Activated CD8-positive, alpha-beta memory T cell treated with anti-CD3 and anti-CD28 coated beads for 24 hours (primary cell): ENCODE measurements around the gene TTLL1.

Experiments
- DNase-seq: peaks from one replicate; pipeline ENCODE4 v3.0.0-alpha.2; 2020

Gene TTLL1

DNA sequence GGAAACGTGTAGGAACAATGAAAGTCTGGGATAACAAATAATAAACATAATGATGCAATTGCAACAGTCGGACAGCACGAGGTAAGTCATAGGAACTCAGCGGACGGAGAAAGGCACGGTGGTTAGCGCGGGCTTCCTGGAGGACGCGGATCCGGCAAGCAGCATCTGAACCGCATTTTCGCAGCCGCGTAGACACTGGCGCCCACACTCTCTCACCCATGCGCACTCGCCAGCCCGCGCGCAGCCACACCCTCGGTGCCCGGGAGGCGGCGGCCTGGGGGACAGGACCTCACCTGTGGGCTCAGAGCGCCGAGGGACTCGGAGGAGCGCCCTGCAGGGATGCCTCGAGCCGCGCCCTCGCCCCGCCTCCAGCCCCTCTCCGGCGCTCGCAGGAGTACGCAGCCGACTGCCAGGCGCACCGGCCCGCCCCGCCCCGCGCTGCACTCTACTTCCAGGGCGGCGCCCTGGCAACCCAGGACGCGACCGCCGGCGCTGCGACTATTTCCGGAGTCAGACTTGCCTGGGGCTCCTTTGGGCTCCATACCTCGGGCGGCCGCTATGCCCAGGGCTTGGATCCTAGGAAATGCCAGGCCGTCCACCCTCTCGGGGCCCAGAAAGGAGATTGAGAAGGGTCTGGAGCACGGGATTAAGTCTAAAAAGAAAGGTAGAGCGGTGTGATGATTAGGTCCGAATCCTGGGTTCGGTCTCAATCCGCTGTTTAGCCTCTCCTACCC lies at the start of gene TTLL1:
TSS of gene TTLL1 (minus strand) at position 408 of the 734 bp plus-strand sequence. CDS start 13,805 bp downstream, outside the sequence.
- DNase-seq = peak; percentile 93

GRCh38 chr22:43136801-43137200 lies 47.6 kb upstream of the TTLL1 start:
- no peak for DNase-seq

- peak; percentile 72 for DNase-seq
Measured at GRCh38 chr22:43136255-43136654, 47.1 kb upstream of the TTLL1 start.

DNA sequence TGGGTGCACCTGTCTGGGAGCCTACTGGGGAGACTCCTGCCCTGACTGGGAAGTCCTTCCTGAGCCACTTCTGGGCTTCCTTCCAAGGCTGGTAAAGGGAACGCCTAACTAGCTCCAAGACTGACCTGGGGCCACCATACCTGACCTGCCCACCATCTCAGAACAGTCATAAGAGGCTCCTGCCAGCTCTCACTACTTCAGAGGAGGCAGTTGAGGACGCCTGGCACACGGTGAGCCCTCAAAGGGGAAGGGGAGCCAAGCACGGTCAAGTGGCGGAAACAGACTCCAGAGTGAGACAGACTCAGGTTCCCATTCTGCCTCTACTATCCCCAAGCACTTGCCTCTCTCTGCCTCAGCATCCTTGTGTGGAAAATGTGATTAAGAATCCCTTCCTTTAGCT lies 46.4 kb upstream of the TTLL1 start:
- DNase-seq = no peak

GRCh38 chr22:43134553-43134952 lies 45.4 kb upstream of the TTLL1 start:
- no peak for DNase-seq

- no peak for DNase-seq
Measured at GRCh38 chr22:43133401-43133800, 44.2 kb upstream of the TTLL1 start.

- no peak for DNase-seq
Measured at GRCh38 chr22:43131773-43132501, 42.7 kb upstream of the TTLL1 start.

- no peak for DNase-seq
Measured at GRCh38 chr22:43129426-43130425, 40.5 kb upstream of the TTLL1 start.

- no peak for DNase-seq
Measured at GRCh38 chr22:43128928-43129424, 39.8 kb upstream of the TTLL1 start.

DNA sequence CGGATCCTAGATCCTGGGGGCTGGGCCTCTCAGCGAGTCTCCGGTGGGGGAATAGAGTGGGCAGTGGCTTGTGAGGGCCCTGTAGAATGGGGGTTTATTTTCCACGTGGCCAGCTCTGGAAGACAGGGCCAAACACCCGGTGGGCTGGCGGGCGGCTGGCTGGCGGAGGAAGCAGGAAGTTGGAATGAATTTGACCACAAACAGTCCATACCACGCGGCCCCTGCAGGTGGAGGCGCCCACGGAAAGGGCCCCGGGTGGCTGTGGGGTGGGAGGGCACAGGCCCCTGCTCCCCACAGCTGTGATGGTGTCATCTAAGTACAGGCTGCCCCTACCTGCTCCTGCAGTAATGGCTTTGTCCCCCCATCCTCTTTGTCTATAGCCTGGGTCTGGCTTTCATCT lies 38.9 kb upstream of the TTLL1 start:
- DNase-seq = no peak

- DNase-seq = no peak
Measured at GRCh38 chr22:43127166-43127908, 38.1 kb upstream of the TTLL1 start.

- DNase-seq = no peak
Measured at GRCh38 chr22:43126501-43127165, 37.4 kb upstream of the TTLL1 start.

DNA sequence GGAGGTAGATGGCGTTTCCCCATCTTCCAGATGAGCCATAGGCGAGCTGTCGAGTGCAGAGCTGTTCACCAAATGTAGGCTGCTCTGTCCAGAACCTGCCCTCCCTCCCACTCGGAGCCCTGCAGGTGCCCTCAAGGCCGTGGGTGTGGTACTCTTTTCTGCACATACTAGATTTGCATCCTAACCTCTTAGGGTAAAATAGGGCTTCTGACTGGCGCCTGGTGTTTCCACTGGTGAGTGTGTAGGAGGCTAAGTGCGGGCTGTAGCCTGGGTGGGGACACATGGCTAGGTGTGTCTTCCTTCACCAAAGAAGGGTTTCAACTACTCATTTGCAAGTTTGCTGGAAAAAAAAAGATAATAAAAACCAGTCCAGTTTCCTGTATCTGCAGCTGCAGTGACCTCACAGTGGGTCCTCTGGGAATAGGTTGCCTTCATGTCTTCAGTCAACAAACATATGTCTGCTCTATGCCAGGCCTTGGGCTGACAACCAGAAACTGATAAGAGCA lies 29.8 kb upstream of the TTLL1 start:
- no peak for DNase-seq

DNA sequence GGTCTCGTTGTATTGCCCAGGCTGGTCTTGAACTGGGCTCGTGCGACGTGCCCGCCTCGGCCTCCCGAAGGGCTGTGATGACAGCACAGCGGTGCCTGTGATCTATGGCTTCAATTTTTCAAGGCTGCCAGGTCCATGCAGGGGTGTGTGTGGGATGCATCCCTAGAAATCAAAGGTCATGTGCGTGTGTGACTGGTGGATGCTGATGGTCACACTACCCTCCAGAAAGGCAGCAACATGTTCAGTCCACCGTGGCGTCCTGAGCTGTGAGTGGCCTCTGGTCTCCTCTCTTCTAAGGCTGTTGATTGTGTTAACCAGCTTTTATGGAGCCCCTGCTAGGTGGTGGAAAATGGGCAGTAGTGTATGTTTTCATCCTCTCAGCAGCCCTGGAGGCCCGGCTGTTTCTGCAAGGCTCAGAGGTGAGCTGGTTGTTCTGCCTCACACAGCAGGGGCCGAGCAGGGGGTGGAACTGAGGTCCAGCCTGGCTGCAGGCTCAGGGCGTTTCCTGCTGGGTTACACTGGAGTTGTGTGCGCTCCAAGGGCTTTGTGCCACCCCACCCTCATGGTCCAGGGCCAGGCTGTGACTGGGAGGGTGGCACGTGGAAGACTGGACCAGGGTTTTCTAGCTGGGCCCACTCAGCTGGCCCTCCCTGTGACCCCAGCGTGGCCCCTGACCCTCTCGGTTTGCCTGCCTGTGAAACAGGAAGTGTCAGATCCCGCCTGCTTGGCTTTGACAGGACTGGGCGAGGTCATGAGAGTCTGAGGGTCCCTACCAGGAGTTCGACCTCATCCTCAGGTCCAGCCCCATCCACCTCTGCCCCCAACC lies 29.0 kb upstream of the TTLL1 start:
- no peak for DNase-seq

- DNase-seq = no peak
Measured at GRCh38 chr22:43116932-43117331, 27.7 kb upstream of the TTLL1 start.

GRCh38 chr22:43114958-43115357 lies 25.8 kb upstream of the TTLL1 start:
- no peak for DNase-seq

GRCh38 chr22:43113526-43114251 lies 24.5 kb upstream of the TTLL1 start:
- DNase-seq = no peak

DNA sequence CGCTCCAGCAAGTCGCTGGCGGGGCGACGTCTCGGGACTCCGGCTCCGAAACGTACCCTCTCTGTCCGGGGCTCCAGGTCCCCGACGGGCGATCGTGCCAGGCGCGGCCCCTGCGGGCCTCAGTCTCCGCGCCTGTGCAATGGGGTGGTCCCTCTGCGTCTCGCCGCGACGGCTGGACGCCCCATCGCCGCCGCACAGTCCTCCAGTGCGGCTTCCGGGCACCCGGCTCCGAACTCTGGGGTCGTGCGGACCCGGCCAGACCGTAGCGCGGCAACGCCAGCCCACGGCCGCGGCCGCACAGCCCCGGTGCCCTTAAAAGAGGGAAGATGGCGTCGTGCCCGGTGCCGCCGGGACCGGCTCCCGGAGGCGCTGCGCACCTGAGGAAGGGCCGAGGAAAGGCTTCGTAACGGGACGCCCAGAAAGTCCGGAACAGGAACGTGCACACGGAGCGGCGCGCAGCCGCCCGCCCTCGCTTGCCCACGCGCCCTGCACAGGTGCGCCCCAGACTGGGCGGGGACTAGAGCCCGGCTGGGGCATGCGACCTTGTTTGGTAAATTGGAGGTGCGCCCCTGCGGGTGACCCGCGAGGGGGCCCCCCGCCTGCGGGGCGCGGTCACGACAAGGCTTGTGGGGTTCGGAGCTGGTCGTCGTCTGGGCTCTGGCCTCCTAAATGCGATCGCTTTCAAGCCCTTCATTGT lies 21.9 kb upstream of the TTLL1 start:
- DNase-seq = peak; percentile 70

- peak; percentile 80 for DNase-seq
Measured at GRCh38 chr22:43110444-43110926, 21.3 kb upstream of the TTLL1 start, which contains the start of gene BIK. Gene BIK, plus strand, starts transcription at chr22:43110750. Its CDS starts 13,273 bp downstream, at chr22:43124023.
